ENCODE measurements around the gene KRT71.

KRT71 gene

DNA sequence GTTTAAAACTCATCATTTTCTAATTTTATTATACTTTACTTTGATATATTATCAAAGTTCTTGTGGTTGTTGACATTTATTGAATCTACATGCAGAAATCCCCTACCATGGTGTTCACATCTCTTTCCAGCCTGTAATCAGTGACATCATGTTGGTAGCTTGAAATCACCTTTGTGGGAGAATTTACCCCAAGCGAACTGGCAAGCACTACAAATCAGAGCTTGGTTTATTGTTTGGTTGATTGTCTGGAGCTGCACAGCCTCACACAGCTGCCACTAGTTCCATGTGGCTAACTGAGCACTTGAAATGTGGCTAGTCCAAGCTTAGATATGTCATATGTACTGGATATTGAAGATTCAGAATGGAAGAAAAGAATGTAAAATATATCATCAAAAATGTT lies 17.4 kb downstream of the KRT71 start:
- no peak for DNase-seq

DNA sequence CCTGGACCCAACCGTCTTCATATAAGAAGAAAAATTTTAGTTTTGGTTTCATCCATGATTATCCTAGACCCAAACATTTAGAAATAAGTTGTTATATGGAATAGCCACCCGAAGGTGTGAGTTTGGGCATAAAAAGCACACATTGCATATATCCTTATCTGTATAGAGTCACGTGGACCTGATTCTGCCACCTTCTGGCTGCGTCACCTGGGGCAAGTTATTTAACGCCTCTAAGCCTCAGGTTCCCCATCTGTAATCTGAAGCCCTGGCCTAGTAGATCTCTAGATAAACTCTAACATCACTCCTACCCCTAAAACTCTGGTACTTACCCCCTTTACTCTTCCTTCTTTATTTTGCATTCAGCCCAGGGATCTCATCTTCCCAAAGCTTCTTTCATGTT lies 18.5 kb downstream of the KRT71 start:
- DNase-seq = no peak

DNA sequence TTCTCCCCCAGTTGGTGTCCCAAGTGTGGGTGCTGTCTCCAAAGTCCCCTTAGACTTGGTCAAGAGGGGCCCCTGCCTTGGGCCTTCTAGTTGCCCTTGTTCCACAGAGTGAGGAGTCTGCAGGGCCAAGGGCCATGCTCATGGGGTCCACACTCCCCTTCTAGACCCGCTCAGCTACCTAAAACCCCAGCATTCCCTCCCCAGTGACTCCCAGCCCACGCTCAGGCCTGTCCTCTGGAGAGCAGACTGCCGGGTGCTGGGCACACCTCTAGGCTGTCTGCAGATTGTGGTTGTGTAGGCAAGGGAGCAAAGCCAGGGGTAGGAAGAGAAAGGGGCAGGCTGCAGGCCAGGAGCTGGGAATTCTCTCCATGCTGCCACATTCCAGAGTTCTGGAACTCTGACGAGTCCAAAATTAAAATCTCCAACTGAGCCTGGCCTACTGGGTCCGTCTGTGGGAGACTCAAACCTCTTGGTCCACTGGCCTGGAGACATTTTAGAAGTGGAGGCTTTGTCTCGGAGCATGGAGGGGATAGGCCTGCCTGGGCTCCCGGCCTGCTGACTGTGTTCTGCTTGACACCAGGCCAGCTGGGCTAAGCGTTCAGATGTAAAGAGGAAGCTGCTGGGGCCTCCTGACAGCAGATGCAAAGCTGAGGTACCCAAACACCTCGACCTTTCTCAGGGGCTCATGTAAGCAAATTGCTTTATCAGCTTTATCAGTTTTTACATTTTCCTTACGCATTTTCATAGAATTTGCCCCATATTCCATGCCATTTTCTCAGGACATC lies 19.1 kb downstream of the KRT71 start:
- no peak for DNase-seq

DNA sequence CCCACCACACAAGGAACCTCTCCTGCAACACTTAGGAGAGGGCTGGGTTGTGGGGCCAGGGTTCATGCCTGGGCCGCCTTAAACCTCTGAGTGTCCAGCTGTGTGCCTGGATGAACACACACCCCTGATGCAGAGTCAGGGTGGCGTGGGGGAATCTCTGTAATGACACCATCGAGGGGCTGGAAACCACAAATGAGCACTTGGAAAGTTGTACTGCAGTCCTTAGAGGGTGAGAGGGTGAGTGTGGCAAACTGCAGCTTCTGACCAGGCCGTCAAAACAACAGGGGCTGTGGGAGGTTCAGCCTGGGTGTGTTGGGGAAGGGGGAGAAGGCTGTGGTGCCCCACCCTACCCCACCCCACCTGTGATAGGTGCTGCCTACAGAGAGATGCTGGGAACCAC lies 20.3 kb downstream of the KRT71 start:
- DNase-seq = no peak

DNA sequence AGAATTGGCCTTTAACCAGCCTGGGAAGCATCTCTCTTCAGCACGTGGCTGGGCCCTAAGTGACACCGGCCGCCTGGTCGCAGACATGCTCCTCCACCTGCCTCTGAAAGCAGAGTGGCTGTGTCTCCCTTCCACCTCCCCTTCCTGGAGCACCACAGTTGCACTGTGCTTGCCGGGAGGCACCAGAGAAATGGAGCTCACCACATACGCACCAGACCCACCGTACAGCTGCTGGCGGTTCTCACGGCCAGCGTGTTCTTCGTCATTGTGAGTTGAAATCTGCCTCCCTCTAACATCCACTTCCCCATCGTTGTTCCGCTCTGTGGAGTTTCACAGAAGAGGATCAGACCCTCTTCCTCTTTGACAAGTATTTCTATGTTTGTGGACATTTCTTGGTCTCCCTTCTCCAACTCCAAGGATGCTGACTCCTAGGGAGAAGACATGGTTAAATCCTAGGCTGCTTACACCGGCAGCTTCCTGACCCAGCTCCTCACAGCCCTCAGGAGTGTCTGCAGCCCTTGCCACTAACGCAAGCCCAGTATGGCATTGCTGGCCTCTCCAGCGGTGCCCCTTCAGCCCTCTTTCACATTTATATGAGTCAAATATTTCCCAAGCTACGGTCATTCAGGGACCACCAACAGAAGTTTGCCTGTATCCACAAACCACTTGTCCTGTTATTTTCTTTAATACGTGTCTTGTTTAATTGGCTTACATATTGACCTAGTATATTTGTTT lies 21.2 kb downstream of the KRT71 start:
- DNase-seq = no peak

DNA sequence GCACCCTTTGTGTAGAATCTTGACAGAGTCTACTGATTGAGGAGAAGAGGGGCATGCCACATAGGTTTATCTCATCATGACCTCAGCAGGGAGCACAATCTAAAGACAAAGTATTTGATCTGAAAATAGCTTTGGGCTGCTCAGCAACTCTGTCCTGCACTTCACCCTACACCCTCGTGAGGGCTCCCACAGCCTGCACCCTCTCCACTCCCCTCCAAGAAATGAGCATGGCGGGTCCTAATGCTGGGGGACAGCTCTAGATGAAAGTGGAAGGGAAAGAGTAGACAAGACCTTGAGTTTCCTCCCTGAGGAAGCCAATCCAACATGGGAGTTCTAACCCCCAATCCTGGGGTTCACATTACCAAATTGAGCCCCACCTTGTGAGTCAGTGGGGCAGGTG lies 22.0 kb downstream of the KRT71 start:
- no peak for DNase-seq

DNA sequence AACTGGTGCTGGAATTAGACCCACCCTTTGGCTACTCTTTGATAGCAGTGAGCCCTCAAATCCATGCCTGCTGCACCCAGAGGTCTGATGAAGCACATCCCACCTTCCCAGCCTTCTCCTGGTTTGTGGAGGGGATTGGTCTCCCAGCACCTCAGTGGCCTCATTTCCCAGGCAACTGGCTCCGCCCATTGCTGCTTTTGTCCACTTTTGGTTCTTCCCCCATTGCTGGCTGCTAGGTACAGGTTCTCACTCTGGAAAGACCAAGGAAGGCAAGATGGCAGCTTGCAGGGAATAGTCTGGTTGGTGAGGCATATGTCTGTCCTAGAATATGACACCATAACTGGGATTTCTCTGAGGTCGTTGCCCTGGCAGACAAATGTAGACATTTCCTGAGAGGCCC lies 22.6 kb downstream of the KRT71 start:
- DNase-seq = no peak

DNA sequence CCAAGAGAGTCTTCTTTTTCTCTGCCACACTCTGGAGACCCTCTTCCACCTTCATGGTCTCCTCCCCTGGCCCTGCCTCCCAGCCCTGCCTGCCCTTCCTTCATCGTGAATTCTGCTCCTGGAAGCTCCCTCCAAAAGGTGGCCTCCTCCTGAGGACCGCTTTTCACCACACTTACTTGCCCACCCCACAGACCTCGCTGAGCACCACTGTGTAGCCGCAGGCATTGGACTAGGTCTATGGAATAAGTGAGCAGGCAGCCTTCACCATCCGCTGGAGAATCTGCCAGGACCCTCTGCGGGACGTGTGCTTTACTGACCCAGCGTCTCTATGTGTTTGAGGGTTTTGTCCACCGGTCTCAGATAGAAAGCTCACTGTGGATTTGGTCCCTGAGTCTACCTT lies 23.1 kb downstream of the KRT71 start:
- DNase-seq = no peak

DNA sequence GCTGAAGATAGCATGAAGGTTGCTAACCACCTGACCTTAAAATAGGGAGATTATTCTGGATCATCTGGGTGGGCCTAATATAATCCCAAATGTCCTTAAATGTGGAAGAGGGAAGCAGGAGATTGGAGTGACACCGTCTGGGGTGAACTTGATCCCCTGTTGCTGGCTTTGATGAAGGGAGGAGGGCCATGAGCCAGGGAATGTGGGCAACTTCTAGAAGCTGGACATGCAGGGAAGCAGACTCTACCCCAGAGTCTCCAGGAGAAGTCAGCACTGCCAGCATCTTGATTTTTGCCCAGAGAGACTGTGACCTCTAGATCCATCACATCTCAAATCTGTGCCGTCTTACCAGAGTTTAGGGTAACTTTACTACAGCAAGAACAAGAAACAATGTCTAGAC lies 23.5 kb downstream of the KRT71 start:
- no peak for DNase-seq

DNA sequence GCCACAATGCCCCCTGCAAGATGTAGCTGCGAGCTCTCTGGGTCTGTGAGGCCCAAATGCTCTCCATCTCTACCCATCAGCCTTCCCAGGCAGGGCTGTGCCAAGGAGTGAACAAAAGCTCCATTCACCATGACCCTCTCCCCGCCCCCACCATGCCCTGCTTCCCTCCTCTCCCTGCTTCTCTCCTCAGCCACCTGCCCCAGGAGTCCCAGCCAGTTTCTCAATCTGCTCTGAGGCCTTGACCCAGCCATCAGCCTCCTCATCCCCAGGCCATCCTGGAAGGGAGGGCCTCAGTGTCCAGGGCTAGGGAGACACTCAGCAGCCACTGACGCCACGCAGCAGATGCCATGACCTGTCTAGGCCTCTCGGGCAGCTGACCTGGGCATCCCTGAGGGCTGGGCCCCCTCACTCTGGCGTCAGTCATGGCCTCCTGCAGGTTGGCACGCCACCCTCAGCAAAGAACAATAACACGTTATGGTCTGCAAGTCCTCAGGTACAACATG lies 24.3 kb downstream of the KRT71 start:
- DNase-seq = no peak

DNA sequence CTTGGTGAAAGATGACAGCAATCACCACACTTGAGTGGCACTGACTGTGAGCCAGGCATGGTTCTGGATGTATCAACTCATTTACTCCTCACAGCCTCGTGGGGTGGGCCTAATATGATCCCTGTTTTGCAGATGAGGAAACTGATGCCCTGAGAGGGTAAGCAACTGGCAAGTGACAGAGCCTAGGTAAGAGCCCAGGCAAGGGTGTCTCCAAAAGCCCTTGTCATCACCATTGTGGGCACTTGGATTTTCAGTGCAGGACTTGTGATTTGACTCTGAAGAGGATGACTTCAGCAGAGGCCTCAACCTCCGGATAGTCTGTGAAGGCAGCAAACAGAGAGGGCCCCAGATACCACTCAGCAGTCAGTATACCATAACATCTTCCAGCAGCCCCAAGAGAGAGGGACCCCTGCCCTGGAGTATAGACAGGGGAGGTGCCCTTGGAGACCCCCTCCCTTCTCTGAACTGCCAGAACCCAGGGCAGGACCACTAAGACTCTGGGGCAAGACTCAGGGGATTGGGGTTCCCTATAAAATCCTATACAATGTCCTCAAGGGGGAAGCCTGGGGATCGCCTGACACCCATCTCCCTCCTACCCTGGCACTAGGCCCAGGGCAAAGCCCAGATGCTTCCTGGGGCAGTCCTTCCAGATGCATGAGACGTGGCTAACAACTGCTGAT lies 25.7 kb downstream of the KRT71 start:
- DNase-seq = no peak

DNA sequence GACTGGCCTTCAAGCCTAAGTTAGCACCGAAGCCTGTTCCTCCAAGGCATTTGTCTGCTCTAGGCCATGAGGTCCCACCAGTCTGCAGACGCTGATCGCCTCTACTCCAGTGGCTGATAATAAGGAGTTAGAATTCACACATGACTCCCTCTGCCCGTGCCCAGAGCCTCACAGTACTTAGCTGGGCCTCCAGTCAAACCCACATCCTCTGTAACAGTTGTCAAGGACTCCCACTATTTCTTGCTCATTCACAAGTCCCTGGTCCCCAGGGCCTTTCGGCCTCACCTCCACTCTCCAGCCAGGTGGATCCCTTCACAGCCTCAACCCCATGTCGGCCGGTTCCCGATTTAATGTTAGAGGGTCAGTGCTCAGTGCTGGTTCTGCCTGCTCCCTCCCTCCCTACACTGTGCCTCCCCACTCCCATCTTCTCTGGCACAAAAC lies 26.4 kb downstream of the KRT71 start:
- no peak for DNase-seq

DNA sequence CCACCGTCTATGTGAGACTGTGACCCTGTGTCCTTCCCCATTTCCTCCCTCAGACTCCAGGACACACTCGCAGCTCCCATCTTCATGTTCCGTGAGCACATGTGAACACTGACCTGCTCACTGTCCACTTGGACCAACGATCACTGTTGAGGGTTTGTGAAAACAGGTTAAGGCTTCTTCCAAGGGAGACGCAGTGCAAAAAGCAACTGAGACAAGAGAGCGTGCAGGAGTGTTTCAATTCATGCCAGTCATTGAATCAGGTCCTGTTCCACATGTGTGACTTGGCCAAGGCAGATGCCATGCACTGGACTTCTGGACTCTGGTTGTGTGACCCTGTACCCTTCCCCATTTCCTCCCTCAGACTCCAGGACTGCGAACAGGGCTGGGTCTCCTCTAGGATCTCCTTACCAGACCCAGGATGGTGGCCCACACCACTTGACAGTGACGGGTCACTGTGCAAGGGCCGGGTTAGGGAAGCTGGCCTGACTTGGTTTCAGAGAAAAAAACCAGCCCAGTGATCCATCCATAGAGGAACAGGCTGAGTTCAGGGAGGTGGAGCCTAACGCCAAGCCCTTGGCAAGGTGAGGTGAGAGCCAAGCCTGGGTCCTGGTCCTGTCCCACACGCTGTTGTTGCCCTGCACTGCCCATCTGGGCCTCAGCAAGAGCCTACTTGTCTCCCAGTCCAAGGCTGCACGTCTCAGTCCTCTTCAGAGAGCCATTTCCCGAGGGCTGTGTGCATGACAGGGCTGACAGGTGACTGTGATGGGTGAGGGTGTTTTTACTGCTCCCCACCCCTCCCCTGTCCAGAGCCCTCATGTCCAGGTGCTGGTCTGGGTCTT lies 27.1 kb downstream of the KRT71 start:
- DNase-seq = no peak

DNA sequence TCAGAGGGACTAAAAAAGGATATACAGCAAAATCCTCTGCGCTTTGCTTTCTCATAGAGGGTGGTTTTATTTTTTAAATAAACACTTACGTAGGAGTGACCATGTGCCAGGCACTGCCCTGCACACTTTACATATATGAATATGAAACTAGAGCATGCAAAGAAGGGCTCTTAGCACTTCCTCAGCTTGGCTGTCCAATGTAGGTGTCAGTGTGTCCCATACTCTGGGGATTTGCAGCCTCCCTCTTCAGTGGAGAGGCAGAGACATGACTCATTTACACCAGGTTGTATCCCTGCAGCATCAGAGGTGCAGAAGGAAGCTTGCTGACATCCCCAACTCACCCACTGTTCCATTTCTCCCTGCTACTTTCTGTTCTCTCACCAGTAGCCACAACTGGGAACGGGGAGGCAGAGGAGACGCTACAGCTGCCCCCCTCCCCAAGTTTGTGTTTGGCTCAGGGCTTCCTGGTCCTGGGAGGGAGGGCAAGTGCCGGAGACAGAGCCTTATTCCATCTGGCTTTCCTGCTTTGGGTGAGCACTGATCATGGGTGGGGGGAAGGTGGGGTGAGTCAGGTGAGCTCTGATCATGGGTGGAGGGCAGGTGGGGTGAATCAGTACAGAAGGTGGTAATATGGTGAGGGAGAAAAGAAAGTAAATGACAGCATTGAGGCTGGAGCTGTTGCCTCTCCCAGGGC lies 27.9 kb downstream of the KRT71 start:
- no peak for DNase-seq

DNA sequence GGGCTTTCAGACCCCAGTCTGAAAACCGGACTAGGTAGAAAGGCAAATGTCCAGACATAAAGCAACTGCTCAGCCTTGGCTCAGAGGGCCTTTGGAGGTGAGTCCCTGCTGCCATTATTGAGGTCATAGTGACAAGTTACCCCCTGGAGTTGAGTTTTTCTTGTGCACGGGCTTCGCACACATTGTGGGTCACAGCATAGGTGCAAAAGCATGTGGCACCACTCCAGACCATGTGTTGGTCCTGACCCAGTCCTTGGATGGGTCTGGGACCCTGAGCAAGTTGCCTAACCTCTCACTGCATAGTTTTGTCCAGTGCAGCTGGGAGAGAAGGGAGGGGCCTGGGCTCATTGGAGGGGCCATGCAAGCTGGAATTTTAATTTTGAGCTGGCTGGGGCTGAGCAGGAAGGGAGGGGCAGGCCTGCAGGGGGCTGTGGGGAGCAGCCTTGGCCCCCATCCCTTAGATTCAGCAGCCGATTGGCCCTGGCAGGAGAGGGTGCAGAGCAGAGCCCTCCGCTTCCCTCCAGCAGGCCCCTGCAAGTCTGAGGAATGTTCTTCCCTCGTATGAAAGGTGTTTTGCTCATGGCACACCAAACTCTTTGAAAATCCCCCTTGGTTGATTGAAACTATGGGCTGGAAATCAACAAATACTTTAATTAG lies 28.6 kb downstream of the KRT71 start:
- no peak for DNase-seq

DNA sequence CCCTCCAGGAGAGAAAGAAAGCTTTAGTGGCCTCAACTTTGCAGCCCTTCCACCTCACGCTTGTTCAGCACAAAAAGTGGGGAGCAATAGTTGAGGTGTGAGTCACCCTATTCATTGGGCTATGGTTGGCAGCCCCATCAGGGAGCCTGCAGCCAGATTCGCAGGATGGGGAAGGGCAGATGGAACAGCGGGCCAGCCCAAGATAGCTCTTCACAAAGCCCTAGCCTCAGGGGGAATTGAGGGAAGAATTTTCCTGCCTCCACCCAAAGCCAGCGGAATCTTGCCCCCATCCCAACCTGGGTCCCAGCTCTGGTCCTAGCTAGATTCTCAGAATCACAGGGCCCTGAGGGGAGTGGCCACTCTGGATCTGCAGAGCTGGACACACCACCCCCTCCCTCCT lies 29.1 kb downstream of the KRT71 start:
- no peak for DNase-seq

DNA sequence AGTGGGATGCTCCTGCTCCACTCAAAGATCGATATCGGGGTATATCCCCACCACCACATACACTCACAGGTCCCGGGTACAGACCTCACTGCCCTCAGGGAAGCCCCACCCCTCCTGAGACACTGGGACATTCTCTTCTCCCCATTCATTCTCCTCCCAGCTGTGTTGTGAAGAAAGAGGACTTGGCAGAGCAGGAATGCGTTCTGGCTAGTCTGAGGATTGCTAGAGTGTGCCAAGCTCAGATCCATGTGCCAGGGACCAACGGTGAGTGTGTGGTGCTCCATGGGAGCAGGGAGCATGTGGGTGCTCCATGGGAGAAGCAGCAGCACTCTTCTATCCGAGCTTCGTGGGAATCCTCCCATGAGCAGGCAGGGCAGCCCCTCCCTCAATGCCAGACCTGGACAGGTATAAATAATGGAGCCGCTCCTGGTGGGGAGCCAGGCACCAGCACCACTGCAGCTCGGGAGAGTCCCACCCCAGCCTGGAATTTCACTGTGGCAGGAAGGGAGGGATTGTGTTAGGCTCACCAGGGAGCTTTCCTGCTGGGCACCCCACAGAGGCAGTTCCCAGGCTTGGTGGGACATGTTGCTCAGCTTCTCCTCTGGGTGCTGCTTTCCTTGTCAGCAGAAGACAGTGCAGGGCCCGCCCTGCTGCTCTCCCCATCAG lies 30.5 kb downstream of the KRT71 start:
- DNase-seq = no peak

DNA sequence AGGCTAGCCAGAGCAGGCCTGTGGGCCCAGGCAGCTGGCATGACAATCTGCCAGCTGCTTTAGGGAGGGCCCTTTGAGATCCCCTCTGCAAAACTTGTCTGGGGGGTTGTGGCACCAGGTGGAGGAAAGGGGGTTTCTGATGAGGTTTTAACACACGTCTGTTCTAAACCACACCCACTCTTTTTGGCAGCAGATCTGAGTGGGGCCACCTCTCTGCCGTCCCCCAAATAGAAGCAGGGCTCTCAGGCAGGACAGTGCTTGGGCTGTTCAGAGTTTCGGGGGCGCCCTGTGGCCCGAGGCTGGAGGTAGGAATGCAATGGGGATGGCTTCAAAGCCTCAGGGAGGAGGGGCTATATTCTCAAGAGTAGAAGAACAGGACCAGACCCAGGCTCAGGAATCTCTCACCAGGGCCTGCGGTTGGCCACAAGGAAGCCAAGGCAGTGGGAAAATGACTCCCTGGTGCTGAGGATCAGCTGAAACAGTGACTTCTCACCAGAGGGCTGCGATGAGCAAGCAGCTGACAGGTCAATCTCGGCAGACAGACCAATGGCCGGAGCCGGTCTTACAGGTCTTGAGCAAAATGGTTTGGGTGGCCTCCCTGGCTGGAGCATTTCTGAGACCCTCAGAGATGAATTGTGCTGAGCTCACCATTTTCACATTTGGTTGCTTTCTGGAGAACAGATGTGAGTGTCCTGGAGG lies 31.2 kb downstream of the KRT71 start:
- DNase-seq = no peak

DNA sequence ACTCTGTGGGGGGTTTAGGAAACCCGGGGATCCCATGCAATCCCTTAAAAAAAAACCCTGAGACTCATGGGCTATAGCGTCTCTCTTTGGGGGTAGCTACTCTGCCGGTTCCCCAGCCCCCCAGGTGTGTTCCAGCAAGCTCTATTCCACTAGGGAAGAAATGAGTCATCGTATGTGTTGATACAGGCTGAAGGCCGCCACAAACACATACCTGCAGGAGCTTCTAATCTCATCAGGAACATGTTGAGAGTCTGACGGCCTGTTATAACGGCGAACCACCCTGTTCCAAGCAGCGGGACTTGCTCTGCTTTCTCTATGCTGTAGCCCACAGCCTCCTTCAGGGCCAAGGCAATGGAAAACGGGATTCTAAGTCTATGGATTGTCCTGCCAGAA lies 31.8 kb downstream of the KRT71 start:
- DNase-seq = no peak

Measured in NCI-H1092 treated with DMSO at 0.1 percent for 48 hours (cell line).